ENCODE results near the gene SLC66A3.
A peak's percentile ranks its signal among the peaks of the same experiment; 100 is the strongest.

GRCh38 chr2:11154923-11155380 is 315 bp upstream of the SLC66A3 start:
- no peak for TF ChIP-seq CTCF (IDR thresholded peaks at IDR 0.05)
- TF ChIP-seq POLR2A (IDR thresholded peaks at IDR 0.05) = peak in 1 of 2 donors; percentile 46
- no peak for TF ChIP-seq EP300 (IDR thresholded peaks at IDR 0.05)
